Esophagus muscularis mucosa (tissue), 4 donors: ENCODE data around the gene SYCP1.

Experiments
- EP300 ChIP-seq: sonication (generic); formaldehyde crosslinking; IDR thresholded peaks from one replicate; pipeline ENCODE4 v1.6.1; 2017; ENCODE audit warnings: antibody characterized with exemption
- POLR2A ChIP-seq: fragments of 450-650 bp; IDR thresholded peaks from one replicate; pipeline ENCODE4 v1.6.1; 2017; ENCODE audit warnings: antibody characterized with exemption, moderate library complexity, mild to moderate bottlenecking, low read depth
- POLR2AphosphoS5 ChIP-seq, 2 donors: sonication (generic); formaldehyde crosslinking; IDR thresholded peaks; one replicate each; pipeline ENCODE4 v1.6.1; 2017; ENCODE audit warnings: antibody characterized with exemption in 2 of 2
- TF ChIP-seq, protein P1 (sequence below), 3 experiments: fragments of 200-600 bp in 2 of 3; fragments of 450-650 bp in 1 of 3; sonication (generic) in 2 of 3; IDR thresholded peaks; one replicate each; pipeline ENCODE4 v1.5.1; 2017 to 2019; ENCODE audit warnings: antibody characterized with exemption in 3 of 3, mild to moderate bottlenecking in 2 of 3, moderate library complexity in 1 of 3

DNA sequence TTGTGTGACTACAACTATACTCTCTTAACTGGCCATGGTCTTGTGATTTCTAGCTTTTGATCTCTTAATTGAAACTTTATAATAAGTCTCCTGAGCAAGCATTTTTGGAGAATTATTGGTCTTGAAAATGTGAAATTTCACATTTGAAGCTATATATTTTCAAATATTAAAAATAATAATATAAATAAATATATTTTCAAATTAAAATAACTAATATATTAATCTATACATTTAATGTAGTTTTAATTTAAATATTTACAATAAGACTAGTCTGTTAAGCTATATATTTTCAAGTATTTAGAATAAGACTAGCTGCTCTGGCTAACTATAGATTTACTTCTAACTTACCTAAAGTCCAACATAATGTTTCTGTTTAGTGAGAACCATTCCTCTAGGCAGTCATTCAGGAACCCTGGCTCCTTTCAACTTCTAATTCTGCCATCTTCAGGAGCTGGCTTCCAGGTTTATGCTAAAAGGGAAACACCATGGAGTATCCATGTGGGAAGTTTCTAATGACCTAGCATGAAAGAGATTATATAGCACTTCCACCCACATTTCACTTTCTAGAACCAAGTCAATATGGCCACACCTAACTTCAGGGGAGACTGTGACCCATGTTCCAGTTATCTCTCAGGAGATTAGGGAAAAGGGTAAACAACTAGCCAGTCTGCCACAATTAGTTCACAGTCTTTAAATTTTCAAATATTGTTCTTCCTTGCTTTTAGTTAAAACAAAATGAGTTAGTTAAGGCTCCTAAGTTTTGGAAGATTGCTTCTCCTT is 143.0 kb downstream of the SYCP1 start:
- TF ChIP-seq, protein P1, sequence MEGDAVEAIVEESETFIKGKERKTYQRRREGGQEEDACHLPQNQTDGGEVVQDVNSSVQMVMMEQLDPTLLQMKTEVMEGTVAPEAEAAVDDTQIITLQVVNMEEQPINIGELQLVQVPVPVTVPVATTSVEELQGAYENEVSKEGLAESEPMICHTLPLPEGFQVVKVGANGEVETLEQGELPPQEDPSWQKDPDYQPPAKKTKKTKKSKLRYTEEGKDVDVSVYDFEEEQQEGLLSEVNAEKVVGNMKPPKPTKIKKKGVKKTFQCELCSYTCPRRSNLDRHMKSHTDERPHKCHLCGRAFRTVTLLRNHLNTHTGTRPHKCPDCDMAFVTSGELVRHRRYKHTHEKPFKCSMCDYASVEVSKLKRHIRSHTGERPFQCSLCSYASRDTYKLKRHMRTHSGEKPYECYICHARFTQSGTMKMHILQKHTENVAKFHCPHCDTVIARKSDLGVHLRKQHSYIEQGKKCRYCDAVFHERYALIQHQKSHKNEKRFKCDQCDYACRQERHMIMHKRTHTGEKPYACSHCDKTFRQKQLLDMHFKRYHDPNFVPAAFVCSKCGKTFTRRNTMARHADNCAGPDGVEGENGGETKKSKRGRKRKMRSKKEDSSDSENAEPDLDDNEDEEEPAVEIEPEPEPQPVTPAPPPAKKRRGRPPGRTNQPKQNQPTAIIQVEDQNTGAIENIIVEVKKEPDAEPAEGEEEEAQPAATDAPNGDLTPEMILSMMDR (IDR thresholded peaks at IDR 0.05): no peak
- no peak for TF ChIP-seq POLR2AphosphoS5 (IDR thresholded peaks at IDR 0.05)
- TF ChIP-seq EP300: no peak
- TF ChIP-seq POLR2A: no peak
